Right forelimb (tissue), 1 donor: Measurements from ENCODE around the gene AQP4.

Source experiments
- DNase-seq: peaks from one replicate; pipeline ENCODE4 v3.0.0-alpha.2; 2018

The AQP4 gene

DNA sequence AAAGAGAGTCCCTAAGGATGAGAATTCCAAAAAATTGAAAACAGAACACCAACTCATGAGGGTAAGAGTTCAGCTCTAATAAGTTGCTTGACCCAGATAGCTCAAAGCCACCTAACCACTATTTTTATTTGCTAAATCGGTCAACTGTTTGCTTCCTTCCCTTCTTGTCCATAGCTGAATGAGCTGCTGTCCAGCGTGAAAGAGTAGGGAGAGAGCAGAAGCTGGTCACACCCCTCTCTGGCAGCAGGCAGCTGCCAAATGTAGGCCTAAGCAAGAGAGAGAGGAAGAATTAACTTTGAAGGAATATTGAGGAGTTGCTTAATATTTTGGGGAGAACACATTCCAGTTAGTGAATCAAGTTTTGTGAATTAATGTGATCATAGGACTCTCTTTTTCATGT lies 25.9 kb downstream of the AQP4 start:
- no peak for DNase-seq

DNA sequence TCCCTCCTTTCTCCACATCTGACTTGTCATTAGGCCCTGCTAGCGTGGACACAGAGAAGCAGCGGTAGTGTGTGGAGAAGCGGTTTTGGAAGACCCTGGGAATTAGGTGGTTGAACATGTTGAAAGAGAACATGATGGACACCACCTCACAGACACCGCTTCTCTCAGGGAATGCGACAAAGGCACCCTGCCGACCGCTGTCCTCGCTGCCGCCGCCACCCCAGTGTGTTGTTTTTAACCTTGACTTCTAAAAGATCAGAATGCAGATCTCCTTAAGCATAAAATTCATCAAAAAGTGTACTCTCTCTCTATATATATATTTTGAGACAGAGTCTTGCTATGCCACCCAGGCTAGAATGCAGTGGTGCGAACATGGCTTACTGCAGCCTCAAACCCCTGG lies 33.2 kb downstream of the AQP4 start:
- DNase-seq, result no peak

DNA sequence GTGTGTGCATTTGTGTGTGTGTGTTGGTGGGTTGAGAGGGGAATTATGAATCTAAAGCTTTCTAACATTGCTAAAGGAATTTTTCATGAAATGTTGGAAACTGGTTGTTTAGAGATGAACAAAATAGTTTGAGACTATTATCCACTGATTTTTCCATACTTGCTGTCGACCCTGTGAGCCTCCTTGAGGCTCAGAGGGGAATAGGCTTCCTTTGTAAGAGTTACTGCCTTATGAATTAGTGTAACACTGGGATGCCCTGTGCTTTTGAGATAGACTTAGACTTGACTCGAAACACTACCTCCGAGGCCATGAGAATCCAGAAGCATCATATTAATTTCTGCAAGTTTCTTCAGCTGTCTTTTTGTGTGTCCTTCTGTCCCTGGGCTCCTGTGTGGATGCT lies 37.9 kb downstream of the AQP4 start:
- DNase-seq, result no peak

DNA sequence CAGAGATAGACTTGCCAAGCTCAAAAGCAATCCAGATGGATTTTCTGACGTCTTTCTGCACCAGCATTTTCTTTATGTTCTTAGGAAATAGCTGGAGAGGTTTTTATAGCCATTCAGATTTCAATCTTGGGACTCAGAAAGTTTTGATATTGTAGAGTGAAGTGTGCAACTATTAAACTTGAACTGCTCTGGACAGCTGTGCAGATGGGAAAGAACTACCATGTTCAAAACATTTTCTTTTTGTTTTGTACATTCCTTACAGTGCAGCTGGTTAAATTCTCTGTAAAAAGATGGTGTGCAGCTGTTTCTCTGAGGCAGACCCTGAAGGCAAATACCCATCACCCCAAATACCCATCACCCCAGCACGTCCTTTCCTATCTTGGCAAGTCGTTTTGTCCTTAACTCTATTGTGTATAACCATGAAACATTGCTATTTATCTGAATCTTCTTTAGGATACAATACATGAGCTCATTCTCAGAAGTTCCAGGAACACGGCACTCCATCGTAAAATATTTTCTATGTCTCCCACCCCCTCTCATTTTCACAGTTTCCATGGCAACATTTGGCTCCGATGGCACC lies 38.8 kb downstream of the AQP4 start:
- no peak for DNase-seq

DNA sequence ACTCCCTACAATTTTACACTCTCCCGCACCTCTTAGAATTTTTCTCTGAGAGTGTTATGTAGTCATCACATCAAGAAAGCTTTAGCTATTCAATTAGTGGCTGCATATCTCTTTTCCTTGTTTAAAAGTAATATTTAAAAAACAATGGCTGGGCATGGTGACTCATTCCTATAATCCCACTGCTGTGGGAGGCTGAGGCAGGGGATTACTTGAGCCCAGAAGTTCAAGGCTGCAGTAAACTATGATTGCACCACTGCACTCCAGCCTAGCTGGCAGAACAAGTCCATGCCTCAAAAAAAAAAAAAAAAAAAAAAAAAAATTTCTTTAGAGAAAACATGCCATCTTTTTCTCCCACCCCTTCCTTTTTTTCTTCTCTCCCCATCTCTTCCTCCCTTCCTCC lies 44.3 kb downstream of the AQP4 start:
- DNase-seq, result no peak

DNA sequence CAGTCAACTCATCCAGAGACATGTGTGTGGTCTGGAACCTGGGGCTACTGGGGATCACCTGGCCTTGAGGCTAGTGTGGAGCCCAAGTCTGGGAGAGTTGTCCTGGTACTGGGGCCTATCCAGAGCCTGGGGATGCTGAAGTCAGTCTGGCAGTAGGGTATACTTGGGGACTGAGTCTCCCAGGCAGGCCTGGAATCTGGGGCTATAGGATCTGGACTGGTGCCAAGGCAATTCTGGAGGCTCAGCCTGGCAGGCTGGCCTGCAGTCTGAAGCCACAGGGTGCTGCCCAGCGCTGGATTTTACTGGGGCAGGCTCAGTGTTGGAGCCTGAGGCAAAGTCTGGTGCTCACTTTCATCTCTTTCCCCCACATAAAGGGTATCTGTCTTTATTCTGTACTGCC lies 46.5 kb downstream of the AQP4 start:
- DNase-seq, result no peak

DNA sequence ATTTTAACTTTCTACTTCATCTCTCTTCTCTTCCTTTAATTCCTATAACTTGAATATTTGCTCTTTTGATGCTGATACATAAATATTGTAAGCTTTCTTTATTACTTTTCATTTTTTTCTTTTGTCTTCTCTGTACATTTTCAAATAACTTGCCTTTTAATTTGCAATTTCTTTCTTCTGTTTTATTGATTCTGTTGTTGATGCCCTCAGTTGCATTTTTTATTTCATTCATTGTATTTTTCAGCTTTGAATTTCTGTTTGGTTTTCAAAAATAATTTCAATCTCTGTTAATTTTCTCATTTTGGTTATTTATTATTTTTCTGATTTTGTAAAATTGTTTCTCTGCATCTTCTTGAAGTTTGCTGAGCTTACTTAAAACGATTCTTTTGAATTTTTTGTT lies 47.0 kb downstream of the AQP4 start:
- no peak for DNase-seq

DNA sequence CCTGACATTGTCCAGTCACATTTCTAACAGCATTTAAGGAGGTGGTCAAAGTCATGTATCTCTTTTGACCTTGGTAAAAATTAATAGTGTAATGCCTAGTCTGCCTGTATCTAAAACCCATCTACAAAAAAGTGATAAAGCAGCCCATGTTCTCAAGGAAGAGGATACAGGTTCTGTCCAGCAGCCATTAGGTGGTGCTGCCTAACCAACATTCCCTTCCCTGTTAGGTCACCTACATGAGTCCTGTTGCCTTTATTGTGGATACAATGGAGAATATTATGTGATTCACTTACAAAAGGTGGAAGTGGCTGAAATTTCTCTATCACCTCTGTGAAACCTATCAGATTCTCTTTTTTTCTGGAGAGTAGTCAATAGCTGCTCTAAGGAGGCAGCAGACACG lies 52.5 kb downstream of the AQP4 start:
- no peak for DNase-seq

DNA sequence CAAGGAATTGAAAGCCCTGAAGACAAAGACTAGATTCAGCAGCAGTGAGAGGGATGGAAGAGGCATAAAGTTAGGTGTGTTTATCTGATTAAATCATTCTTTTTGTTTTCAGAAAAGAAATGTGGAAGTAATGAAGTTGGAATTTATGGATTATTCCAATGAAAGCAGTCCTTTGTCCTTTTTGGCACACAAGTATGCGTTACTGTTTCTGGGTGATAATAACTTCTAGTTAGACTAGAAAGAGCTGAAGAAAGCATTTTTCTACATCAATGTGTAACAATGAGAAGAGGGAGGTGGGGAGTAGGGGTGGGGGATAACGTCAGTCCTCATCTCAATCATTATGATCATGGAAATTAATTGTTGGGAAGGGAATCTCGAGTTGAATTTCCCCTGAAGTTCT lies 53.0 kb downstream of the AQP4 start:
- no peak for DNase-seq

DNA sequence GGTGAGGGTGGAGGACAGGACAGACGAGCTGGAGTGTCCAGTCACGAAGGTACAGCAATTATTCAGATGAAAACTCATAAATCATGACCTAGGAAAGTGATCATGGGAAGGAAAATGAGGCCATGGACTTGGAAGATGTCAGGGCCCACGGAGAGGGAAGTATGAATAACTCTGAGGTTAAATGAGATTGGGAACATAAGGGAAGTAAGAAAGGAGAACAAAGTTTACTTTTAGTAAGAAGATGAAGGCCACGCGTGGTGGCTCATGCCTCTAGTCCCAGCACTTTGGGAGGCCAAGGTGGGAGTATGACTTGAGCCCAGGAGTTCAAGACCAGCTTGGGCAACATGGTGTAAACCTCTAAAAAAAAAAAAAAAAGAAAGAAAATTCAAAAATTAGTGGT lies 56.2 kb downstream of the AQP4 start:
- no peak for DNase-seq

DNA sequence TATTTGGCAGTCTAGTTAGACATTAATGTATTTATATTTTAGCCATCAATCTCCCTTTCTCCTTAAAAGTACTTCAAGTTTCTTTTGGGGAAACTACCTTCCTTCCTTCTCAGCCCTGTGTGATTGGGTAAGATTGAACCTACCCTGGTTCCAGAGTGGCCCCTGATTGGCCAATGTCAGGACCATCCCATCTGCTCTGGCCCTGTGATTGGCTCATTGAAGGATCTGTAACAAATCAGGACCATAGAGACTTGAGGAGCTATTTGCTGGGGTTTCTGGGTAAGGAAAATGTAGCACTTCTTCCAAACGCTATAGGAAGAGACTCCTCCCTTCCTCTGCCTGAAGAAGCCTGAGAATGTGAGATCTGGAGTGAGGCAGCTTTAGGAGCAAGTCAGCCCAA lies 59.3 kb downstream of the AQP4 start:
- DNase-seq, result no peak

DNA sequence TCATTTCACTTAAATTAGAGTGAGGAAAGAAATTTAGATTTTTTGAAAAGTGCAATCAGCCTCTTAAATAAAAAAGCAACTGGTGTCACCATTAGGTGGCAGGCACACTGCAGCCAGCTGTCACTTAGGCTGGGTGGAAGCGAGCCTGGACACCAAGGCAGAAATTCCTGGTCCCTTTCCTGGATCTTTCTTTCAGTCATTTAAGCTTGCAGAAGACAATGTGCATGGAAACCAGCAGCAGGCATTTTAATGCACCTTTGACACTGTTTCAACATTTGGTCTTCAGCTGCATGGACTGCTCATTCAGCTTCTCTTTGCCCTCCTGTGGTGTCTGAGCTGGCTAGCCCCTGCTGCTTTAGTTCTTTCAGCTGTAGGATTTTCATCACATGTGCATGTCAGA lies 61.0 kb downstream of the AQP4 start:
- no peak for DNase-seq

DNA sequence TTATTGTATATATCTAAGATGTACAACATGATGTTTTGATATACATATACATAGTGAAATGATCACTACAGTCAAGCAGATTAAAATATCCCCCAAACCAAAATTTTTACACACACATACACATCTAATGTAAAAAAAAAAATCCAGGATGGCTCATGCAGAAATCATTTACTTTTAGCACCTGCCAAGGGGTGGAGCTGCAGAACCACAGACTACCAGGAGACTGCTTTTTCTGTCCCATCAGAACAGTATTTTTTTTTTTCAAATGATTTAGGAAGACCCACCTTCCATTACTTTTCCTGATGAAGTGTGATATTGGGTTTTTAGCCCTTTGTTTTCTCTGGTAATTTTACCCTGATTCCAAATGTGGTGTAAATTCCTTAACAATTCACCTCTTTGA lies 61.9 kb downstream of the AQP4 start:
- no peak for DNase-seq

DNA sequence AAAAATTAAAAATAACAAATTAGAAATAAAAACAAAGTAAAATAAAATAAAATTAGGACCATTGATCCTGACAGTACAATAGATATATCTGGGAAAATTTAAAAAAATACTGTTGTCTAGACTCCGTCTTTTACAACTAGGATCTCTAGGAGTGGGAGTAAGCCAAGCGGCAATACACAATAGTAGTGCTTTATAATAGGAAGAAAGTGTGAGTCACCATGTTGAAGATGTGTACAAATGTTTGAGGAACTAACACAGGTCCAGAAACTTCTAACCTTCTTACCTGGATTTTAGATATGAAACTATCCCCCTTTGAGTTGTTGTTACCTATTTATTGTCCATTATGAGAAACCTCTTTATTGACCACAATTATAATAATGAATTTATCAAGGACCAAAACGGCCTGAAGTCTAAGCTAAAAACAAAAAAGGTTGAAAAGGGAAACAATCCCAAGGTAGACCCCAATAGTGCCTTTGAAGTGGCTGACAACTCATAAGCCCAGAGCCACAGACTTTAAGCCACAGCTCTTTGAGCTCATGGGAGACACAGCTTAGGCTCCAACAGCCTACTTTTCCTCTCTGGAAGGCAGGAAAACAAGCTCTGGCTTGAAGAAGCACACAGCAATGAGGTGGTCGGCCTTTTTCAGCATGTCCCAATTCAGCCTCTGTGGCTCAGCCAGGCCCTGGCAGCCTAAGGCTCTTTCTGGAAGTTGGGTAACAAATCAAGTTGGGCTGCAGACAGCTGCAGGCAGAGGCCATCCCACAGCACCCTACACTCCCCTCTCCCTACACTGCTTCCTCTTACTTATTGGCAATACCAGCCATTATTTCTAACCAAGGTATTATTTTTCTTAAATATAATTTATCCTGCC lies 62.9 kb downstream of the AQP4 start:
- no peak for DNase-seq
